Upper lobe of left lung (tissue), 4 donors: Measurements from ENCODE around the gene PHF20.

ENCODE experiments used
- CTCF ChIP-seq, 6 experiments: fragments of 450-650 bp in 4 of 6; fragments of 200-600 bp in 2 of 6; sonication (generic) in 2 of 6; IDR thresholded peaks; one replicate each; pipeline ENCODE4 v1.5.1; 2016 to 2019; ENCODE audit warnings: antibody characterized with exemption in 6 of 6
- POLR2A ChIP-seq, 4 donors: fragments of 450-650 bp; IDR thresholded peaks; one replicate each; pipeline ENCODE4 v1.5.1; 2016 to 2017; ENCODE audit warnings: antibody characterized with exemption in 4 of 4, mild to moderate bottlenecking in 2 of 4
- POLR2AphosphoS5 ChIP-seq, 2 donors: sonication (generic); formaldehyde crosslinking; IDR thresholded peaks; one replicate each; pipeline ENCODE4 v1.5.1; 2017; ENCODE audit warnings: antibody characterized with exemption in 2 of 2

GRCh38 chr20:35849706-35850105 is 77.9 kb downstream of the PHF20 start:
- TF ChIP-seq POLR2AphosphoS5 (IDR thresholded peaks at IDR 0.05) = no peak
- no peak for TF ChIP-seq CTCF (IDR thresholded peaks at IDR 0.05)
- no peak for TF ChIP-seq POLR2A (IDR thresholded peaks at IDR 0.05)
